Stomach (tissue), 9 donors: ENCODE results near the gene NEK10. TPM values are rescaled to one million over a fixed set of nuclear protein-coding genes. Genes with fewer than 3 reads are reported as not detected.

Experiments
- DNase-seq, 2 donors: peaks; one replicate each; pipeline versions ENCODE4 v3.0.0 to v3.0.0-alpha.2; 2013 to 2019
- H3K27ac ChIP-seq, 5 donors: fragments of 200-600 bp in 4 of 5; sonication (generic) in 4 of 5; one replicate each; pipeline ENCODE4 v1.5.1; 2013 to 2019; ENCODE audit warnings: mild to moderate bottlenecking in 1 of 5, moderate library complexity in 1 of 5
- H3K27me3 ChIP-seq, 3 donors: fragments of 200-600 bp; sonication (generic); one replicate each; pipeline ENCODE4 v1.5.1; 2017 to 2019; ENCODE audit warnings: mixed run types in 1 of 3
- H3K36me3 ChIP-seq, 4 donors: fragments of 200-600 bp; sonication (generic); 1 replicate in 3 of 4; 2 replicates in 1 of 4; pipeline ENCODE4 v1.5.1; 2016 to 2019
- H3K4me1 ChIP-seq, 4 donors: fragments of 200-600 bp; sonication (generic); one replicate each; pipeline ENCODE4 v1.5.1; 2016 to 2019
- H3K4me3 ChIP-seq, 4 donors: fragments of 200-600 bp; sonication (generic) in 3 of 4; one replicate each; pipeline ENCODE4 v1.5.1; 2016 to 2019; ENCODE audit warnings: mild to moderate bottlenecking in 1 of 4
- H3K9me3 ChIP-seq, 4 donors: fragments of 200-600 bp; sonication (generic); one replicate each; pipeline ENCODE4 v1.5.1; 2016 to 2019
- EP300 ChIP-seq: sonication (generic); formaldehyde crosslinking; IDR thresholded peaks from one replicate; pipeline ENCODE4 v1.6.1; 2017; ENCODE audit warnings: antibody characterized with exemption
- POLR2A ChIP-seq, 4 donors: fragments of 450-650 bp; IDR thresholded peaks; one replicate each; pipeline ENCODE4 v1.6.1; 2016; ENCODE audit warnings: antibody characterized with exemption in 4 of 4, control low read depth in 2 of 4, mild to moderate bottlenecking in 1 of 4, moderate library complexity in 1 of 4
- POLR2AphosphoS5 ChIP-seq, 3 donors: sonication (generic); formaldehyde crosslinking; IDR thresholded peaks; one replicate each; pipeline ENCODE4 v1.6.1; 2016; ENCODE audit warnings: antibody characterized with exemption in 3 of 3
- WGBS, 5 donors: extraction: QIAGEN DNeasy Blood & Tissue Kit in 3 of 5; methylation state at CpG; one replicate each; pipeline versions ENCODE4 v1.1.5 to v1.1.7; 2013 to 2018; 5-methylcytosine and 5-hydroxymethylcytosine counted together
- intact Hi-C: fragments of 100-400 bp; cut with DNase I; formaldehyde crosslinking; loops from one replicate; pipeline ENCODE4 v1.15.1; 2023; ENCODE audit warnings: low total_unique reads
- polyA plus RNA-seq, 3 donors: library from polyadenylated mRNA; stranded (reverse); fragments of 200-250 nt; gene quantifications; one replicate each; pipeline ENCODE4 v1.2.3, GENCODE V29; 2013
- total RNA-seq, 5 donors: library from RNA; depleted of rRNA; stranded (reverse); fragments of >200 nt; gene quantifications; one replicate each; pipeline versions ENCODE4 v1.1.0 to v1.2.3, GENCODE V29; 2014 to 2016
- TF ChIP-seq, protein P1 (sequence below), 7 experiments: fragments of 450-650 bp in 4 of 7; fragments of 200-600 bp in 3 of 7; sonication (generic) in 3 of 7; IDR thresholded peaks; one replicate each; pipeline ENCODE4 v1.5.1; 2016 to 2019; ENCODE audit warnings: antibody characterized with exemption in 7 of 7, control low read depth in 2 of 7, mild to moderate bottlenecking in 1 of 7
- donor health status: healthy with polysubstance abuse.
- donor health status: Bipolar disorder and iron deficiency.
- donor health status: healthy.

NEK10 gene
- total and polyA plus RNA-seq, 8 donors, result 0.61 to 14.3 (median 1.2) TPM; not detected in 3

DNA sequence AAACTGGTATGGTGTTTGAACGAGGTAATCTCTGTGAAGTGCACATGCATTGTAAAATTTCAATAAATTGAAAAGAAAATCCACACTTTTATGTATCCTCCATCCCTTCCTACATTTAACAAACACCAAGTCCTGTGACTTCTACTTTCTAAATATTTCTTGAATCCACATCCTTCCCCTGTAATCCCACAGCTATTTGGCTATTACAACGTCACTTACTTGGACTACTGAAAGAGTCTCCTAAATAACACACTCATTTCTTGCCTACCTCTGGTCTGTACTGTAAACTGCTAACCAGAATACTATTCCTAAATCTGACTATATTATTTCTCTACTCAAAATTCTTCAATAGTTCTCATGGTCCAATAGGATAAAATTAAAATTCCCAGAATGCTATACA lies 176.1 kb downstream of the NEK10 start:
- no peaks in the 10 kb centered on the region for H3K27me3 ChIP-seq
- WGBS, 5 donors, result 66 to 82% (median 75%) methylated on average over 2 of the region's 2 CpGs
- intact Hi-C loops, result no loop called here

DNA sequence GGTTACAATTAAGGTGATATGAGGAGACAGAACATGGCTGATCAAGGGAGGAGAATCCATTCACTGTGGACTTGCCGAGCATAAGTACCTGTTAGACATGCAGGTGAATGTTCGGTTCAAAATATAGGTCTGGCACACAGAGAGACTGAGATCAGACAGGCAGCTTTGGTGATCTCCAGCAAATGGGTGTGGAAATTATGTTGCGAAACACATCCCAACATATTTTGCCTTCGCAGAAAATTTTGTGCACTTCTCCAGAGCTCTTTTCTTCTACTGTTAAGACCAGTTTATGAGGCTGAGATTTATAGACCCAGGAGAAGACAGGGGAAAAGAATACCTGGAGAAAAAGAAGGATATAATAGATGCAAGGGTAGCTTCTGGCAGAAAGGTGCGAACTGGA lies 183.2 kb downstream of the NEK10 start:
- Histone ChIP-seq H3K4me1 (no peaks in the 10 kb centered on the region), H3K9me3 (no peaks in the 10 kb centered on the region), H3K27ac (no peak overlapping the region), H3K27me3 (no peaks in the 10 kb centered on the region), H3K4me3 (no peak overlapping the region), H3K36me3 (no peaks in the 10 kb centered on the region)
- TF ChIP-seq POLR2A (IDR thresholded peaks at IDR 0.05) (no peak), POLR2AphosphoS5 (IDR thresholded peaks at IDR 0.05) (no peak), EP300 (no peak)
- TF ChIP-seq, protein P1, sequence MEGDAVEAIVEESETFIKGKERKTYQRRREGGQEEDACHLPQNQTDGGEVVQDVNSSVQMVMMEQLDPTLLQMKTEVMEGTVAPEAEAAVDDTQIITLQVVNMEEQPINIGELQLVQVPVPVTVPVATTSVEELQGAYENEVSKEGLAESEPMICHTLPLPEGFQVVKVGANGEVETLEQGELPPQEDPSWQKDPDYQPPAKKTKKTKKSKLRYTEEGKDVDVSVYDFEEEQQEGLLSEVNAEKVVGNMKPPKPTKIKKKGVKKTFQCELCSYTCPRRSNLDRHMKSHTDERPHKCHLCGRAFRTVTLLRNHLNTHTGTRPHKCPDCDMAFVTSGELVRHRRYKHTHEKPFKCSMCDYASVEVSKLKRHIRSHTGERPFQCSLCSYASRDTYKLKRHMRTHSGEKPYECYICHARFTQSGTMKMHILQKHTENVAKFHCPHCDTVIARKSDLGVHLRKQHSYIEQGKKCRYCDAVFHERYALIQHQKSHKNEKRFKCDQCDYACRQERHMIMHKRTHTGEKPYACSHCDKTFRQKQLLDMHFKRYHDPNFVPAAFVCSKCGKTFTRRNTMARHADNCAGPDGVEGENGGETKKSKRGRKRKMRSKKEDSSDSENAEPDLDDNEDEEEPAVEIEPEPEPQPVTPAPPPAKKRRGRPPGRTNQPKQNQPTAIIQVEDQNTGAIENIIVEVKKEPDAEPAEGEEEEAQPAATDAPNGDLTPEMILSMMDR (IDR thresholded peaks at IDR 0.05), result no peak
- DNase-seq, result no peak
- intact Hi-C loops, result no loop called here
- WGBS, 5 donors, result 80 to 92% (median 86%) methylated on average over 5 of the region's 5 CpGs

More for the DNA sequence above, 176.1 kb downstream of the NEK10 start:
- DNase-seq, result no peak
- TF ChIP-seq, protein P1 (IDR thresholded peaks at IDR 0.05), result no peak
- TF ChIP-seq POLR2A (IDR thresholded peaks at IDR 0.05) (no peak), EP300 (no peak), POLR2AphosphoS5 (IDR thresholded peaks at IDR 0.05) (no peak)
- Histone ChIP-seq H3K27ac (no peak overlapping the region), H3K9me3 (peaks cover 0 to under 1% (median 0%) of the 10 kb centered on the region in 4 donors), H3K4me1 (no peaks in the 10 kb centered on the region), H3K4me3 (no peak overlapping the region), H3K36me3 (no peaks in the 10 kb centered on the region)

DNA sequence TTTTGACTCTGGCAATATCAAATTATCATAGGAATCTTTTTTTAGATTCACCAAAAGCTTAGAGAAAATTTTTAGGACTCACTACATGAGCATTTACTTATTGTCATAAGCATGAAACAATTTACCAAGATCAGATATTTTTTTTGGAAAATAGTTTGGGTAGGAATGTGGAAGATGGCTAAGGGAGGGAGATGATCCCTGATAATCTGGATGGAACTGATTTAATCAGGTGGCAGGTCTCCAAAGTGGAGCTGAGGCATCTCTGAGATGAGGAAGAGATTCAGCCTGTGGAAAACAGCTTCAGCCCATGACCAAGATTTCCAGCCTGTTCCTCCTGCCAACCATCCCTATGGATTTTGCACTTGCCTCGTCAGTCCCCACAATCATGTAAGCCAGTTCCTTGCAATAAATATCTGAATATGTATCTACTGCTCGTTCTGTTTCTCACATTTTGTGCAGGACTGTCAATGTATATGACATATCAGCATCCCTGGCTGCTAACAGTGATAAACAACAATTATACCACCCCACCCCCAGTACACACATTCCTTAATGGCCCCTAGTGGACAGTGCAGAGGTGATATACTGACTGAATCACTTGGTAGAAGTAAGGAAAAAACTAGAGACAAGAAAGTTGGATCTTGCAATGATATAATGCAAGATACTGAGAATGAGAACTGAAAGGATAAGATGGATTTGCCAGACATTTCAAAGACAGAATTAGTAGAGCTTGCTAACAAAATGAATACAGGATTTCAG lies 183.8 kb downstream of the NEK10 start:
- Histone ChIP-seq H3K4me1 (no peaks in the 10 kb centered on the region), H3K4me3 (no peak overlapping the region), H3K36me3 (no peaks in the 10 kb centered on the region), H3K27ac (no peak overlapping the region), H3K27me3 (no peaks in the 10 kb centered on the region), H3K9me3 (no peaks in the 10 kb centered on the region)
- intact Hi-C loops, result no loop called here
- WGBS, 5 donors, result 64 to 80% (median 75%) methylated on average over 2 of the region's 2 CpGs
- DNase-seq, result no peak
- TF ChIP-seq EP300, result no peak
- TF ChIP-seq POLR2A (IDR thresholded peaks at IDR 0.05), result no peak
- TF ChIP-seq, protein P1 (IDR thresholded peaks at IDR 0.05), result no peak
- TF ChIP-seq POLR2AphosphoS5 (IDR thresholded peaks at IDR 0.05), result no peak

DNA sequence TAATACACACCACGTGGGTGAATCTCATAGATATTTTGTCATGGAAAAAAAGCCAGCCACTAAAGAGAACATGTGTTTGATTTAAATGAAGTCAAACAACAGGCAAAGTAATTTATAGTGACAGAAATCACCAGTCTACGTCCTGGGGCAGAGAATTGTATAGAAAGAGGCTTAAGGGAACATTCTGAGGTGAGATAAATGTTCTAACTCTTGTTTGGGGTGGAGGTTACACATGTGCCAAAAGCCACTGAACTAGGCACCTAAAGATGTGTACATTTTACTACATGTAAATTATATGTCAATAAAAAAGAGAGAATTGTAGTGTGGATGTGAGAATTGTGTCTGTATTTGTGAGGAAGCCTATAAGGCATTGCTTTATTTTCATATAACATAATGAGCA lies 184.9 kb downstream of the NEK10 start:
- DNase-seq, result no peak
- intact Hi-C loops, result no loop called here
- no peaks in the 10 kb centered on the region for H3K36me3 ChIP-seq
- TF ChIP-seq POLR2AphosphoS5 (IDR thresholded peaks at IDR 0.05) (no peak), EP300 (no peak), POLR2A (IDR thresholded peaks at IDR 0.05) (no peak)
- TF ChIP-seq, protein P1 (IDR thresholded peaks at IDR 0.05), result no peak
- no peak overlapping the region for H3K27ac ChIP-seq
- no peaks in the 10 kb centered on the region for H3K4me1 ChIP-seq
- H3K4me3 ChIP-seq, result no peak overlapping the region
- no peaks in the 10 kb centered on the region for H3K27me3 ChIP-seq
- H3K9me3 ChIP-seq, result no peaks in the 10 kb centered on the region
- WGBS, 5 donors, result 39 to 49% (median 45%) methylated on average over 2 of the region's 2 CpGs
